Osteocyte (in vitro differentiated cells): ENCODE data around the gene NCOR1. TPM values are rescaled to one million over a fixed set of nuclear protein-coding genes. Genes with fewer than 3 reads are reported as not detected.

Experiments used
- DNase-seq: peaks from one replicate; pipeline ENCODE4 v3.0.0; 2021; ENCODE audit warnings: mixed read lengths; ENCODE audit not compliant: unreplicated experiment; ENCODE audit errors: extremely low spot score
- H3K27ac Mint-ChIP-seq: one replicate; pipeline ENCODE4 v1.8.0; 2021; ENCODE audit warnings: mild to moderate bottlenecking, mixed read lengths; ENCODE audit not compliant: unreplicated experiment
- H3K27me3 Mint-ChIP-seq: one replicate; pipeline ENCODE4 v1.8.0; 2021; ENCODE audit warnings: mixed read lengths; ENCODE audit not compliant: unreplicated experiment
- H3K36me3 Mint-ChIP-seq: one replicate; pipeline ENCODE4 v1.8.0; 2021; ENCODE audit warnings: mixed read lengths; ENCODE audit not compliant: unreplicated experiment
- H3K4me1 Mint-ChIP-seq: one replicate; pipeline ENCODE4 v1.8.0; 2021; ENCODE audit warnings: mixed read lengths; ENCODE audit not compliant: unreplicated experiment
- H3K4me3 Mint-ChIP-seq: one replicate; pipeline ENCODE4 v1.8.0; 2021; ENCODE audit warnings: mild to moderate bottlenecking, moderate library complexity, mixed read lengths; ENCODE audit not compliant: unreplicated experiment
- H3K9me3 Mint-ChIP-seq: one replicate; pipeline ENCODE4 v1.8.0; 2021; ENCODE audit warnings: mixed read lengths; ENCODE audit not compliant: unreplicated experiment
- total RNA-seq: library from RNA; stranded (reverse); gene quantifications from 2 replicates; pipeline ENCODE4 v1.2.1, GENCODE V29; 2021
- TF ChIP-seq, protein P1 (sequence below): fragments of 200-600 bp; sonication (generic); IDR thresholded peaks from 2 replicates; pipeline ENCODE4 v1.5.0; 2021; ENCODE audit warnings: antibody characterized with exemption, mild to moderate bottlenecking, moderate library complexity

The NCOR1 gene
- total RNA-seq, 1 donor from 2014 or later, result 132 TPM

DNA sequence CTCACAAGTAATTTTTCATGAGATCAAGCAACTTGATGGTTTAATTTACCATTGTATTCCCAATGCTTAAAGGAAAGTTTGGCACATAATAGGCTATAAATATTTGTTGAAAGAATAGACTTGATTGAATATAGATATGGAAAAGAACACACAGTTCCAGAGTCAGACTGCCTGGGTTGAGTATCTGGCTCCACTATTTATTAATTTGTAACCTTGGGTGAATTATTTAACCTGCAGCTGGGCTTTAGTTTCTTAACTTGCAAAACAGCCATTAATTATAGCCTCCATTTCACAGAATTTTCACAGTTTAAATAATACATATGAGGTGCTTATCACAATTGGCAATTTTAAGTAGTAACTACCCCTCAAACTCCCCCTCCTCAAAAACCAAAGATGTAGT lies 73.6 kb downstream of the NCOR1 start:
- TF ChIP-seq, protein P1, sequence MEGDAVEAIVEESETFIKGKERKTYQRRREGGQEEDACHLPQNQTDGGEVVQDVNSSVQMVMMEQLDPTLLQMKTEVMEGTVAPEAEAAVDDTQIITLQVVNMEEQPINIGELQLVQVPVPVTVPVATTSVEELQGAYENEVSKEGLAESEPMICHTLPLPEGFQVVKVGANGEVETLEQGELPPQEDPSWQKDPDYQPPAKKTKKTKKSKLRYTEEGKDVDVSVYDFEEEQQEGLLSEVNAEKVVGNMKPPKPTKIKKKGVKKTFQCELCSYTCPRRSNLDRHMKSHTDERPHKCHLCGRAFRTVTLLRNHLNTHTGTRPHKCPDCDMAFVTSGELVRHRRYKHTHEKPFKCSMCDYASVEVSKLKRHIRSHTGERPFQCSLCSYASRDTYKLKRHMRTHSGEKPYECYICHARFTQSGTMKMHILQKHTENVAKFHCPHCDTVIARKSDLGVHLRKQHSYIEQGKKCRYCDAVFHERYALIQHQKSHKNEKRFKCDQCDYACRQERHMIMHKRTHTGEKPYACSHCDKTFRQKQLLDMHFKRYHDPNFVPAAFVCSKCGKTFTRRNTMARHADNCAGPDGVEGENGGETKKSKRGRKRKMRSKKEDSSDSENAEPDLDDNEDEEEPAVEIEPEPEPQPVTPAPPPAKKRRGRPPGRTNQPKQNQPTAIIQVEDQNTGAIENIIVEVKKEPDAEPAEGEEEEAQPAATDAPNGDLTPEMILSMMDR, result no peak
- Mint-ChIP-seq H3K36me3 (peaks cover 45% of the 10 kb centered on the region), H3K4me1 (no peaks in the 10 kb centered on the region), H3K27me3 (no peaks in the 10 kb centered on the region), H3K4me3 (no peak overlapping the region), H3K27ac (no peak overlapping the region), H3K9me3 (no peaks in the 10 kb centered on the region)
- DNase-seq, result no peak

DNA sequence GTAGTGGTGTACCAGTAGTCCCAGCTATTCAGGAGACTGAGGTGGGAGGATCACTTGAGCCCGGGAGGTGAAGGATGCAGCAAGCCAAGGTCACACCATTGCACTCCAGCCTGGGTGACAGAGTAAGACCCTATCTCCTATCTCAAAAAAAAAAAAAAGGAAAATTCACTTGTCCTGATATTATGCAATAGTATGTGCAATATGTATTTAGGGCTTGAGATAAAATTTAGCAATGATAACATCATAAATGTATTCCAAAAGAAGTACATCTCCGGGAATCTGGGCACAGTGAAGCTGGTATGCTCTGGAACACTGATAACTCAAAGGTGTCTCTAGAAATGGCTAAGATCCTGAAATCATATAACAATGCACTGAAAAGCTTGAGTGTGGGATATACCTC lies 74.5 kb downstream of the NCOR1 start:
- H3K27me3 Mint-ChIP-seq, result no peaks in the 10 kb centered on the region
- TF ChIP-seq, protein P1, result no peak
- no peak overlapping the region for H3K4me3 Mint-ChIP-seq
- no peak overlapping the region for H3K27ac Mint-ChIP-seq
- no peaks in the 10 kb centered on the region for H3K9me3 Mint-ChIP-seq
- no peak for DNase-seq
- H3K4me1 Mint-ChIP-seq, result no peaks in the 10 kb centered on the region
- peaks cover 42% of the 10 kb centered on the region for H3K36me3 Mint-ChIP-seq

DNA sequence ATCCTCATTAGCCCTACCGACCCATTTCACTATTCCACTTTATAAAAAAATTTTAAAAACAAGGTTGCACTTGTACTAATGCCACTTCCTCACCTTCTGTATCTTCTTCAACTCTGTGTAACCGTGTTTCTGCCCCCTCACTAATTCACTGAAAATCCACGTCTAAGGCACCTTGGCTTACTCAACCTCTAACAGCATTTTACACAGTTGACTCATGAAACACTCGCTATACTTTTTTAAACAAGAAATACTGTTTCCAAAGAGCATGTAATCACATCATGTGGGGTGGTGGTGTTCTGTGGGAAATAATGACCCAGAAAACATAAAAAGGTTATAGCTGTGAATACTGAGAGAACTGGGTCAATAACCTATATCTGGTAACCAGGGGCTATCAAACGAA lies 79.9 kb downstream of the NCOR1 start:
- Mint-ChIP-seq H3K36me3 (peaks cover 37% of the 10 kb centered on the region), H3K4me3 (no peak overlapping the region), H3K27ac (no peak overlapping the region), H3K27me3 (no peaks in the 10 kb centered on the region), H3K4me1 (no peaks in the 10 kb centered on the region), H3K9me3 (no peaks in the 10 kb centered on the region)
- DNase-seq, result no peak
- TF ChIP-seq, protein P1, result no peak

DNA sequence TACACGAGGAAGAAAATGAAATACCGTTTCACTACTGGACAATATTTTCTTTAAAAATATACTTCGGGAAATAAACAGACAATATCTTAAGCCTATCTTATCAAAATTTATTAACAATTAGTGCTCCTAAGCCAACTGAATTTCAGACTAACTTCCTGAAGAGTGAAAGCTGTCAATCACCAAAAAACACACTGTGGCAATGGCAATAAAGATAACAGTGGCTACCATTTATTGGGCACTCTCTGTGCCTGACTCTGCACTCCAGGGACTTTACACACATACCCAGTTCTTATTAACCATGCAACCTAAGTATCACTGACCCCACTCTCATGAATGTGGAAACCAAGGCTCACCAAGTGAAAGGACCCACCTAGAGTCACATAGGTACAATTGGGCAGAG lies 83.7 kb downstream of the NCOR1 start:
- peaks cover 24% of the 10 kb centered on the region for H3K36me3 Mint-ChIP-seq
- no peak overlapping the region for H3K27ac Mint-ChIP-seq
- no peak for DNase-seq
- no peak overlapping the region for H3K4me3 Mint-ChIP-seq
- H3K27me3 Mint-ChIP-seq, result no peaks in the 10 kb centered on the region
- TF ChIP-seq, protein P1, result no peak
- H3K9me3 Mint-ChIP-seq, result no peaks in the 10 kb centered on the region
- no peaks in the 10 kb centered on the region for H3K4me1 Mint-ChIP-seq

DNA sequence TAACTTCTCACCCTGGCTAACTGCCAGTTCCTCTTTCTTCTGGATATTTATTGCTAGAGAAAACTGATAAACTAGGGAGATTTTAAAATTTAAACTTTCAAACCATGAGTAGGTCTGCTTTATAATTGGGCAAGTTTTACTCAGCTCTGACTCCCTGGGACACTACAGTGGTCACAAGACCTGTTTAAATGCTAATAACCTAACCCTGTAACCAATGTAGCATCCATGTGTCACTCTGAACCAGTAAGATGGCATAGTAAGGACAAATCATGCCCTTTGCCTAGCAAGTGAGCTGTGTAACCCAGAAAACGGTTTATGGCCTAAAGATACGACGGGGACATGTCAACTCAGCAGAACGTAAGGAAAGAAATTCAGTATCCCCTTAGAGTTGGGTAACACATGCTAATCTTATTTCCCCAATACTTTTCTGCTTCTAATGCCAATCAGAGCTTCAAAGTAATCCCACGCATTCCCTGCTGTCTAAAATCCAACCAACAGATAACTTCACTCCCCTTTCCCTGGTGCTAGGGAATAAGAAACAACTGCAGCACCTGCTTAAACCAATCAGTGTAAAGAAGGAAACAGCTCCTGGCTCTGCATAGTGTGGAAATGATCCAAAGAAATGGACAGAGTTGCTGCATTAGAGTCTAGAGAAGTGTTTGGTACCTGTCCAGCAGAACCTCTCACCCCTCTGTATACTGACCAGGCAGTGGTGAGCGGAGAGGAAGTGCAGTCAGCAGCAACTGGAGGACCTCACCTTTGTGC lies 85.7 kb downstream of the NCOR1 start:
- no peaks in the 10 kb centered on the region for H3K4me1 Mint-ChIP-seq
- TF ChIP-seq, protein P1, result no peak
- no peak overlapping the region for H3K27ac Mint-ChIP-seq
- no peak for DNase-seq
- H3K36me3 Mint-ChIP-seq, result peaks cover 19% of the 10 kb centered on the region
- no peak overlapping the region for H3K4me3 Mint-ChIP-seq
- H3K9me3 Mint-ChIP-seq, result no peaks in the 10 kb centered on the region
- H3K27me3 Mint-ChIP-seq, result no peaks in the 10 kb centered on the region
